Measurements from ENCODE around the gene VCP.
A peak's percentile ranks its signal among the peaks of the same experiment; 100 is the strongest.

VCP gene

DNA sequence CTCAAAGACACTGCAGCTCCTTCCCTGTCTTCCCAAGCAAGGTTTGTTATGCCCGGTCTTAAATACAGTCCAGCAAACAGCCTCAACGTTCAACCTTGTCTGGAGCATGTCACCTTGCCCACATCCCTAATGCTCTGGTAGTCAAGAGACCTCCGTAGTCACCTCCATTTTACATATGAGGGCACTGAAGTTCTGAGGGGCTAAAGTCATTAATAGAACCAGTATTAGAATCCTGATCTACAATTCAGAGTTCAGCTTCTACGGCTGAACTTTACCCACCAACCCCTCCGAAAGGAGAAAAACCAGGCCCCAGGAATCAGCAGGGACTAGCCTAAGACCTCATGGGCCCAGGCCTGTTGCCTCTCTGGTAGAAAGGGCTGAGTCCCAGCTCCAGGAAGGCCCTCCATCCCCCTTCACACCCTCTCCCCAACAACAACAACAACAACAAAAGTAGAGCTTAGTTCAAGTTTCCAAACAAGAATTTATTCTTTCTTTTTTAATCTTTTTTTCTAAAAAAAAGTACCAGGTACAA, 31.3 kb upstream of the VCP start:
- peak overlapping the region; percentile 20 to 95 (median 92) for H3K9ac ChIP-seq (ENCODE audit: low read length in 5 of 5)
- no peaks in the 10 kb centered on the region for H3K9me3 ChIP-seq (ENCODE audit: control insufficient read depth in 5 of 5, low read length in 5 of 5)

DNA sequence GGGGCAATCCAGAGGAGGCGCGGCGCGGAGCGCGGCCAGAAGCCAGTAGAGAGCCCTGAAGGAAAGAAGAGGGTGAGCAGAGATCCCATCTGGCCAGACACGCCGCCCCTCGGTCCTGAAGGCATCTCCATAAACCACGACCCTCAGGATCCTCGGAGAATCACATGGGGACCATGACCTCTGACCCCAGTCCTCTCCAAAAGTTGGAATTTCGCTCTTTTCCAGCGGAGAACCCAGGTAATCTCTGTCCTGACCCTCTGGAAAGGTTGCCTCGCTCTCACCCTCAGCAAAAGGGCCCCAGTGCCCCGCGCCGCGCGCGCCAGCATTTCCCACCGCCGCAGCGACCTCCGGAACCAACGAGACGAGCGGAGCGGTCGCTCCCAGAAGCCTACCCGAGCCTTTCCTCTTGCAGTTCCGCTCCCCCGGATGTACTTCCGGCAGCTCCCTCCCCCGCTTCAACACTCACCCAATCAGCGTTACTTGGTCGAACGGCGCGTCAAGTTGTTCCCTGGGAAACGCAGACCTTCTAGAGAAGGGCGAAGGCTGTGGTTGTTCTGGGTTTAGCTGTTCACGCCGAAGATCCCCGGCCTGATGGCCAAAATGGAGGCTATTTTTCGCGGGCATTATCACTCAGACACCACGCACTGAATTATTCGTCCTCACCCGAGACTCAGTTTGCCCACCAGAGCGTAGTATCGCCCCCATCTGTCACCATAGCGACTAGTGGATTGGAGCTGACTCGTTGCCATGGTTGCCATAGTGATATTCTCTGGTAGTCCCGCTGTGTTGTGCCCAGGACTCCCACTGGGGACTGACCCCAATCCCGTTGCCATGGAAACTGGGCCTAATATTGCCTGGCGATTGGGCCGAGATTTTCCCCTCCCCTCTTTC, 30.6 kb upstream of the VCP start, which contains the start of gene STOML2:
TSS of gene STOML2 (minus strand) at position 363 of the 891 bp plus-strand sequence. CDS start at position 326, 37 bp downstream.
- Histone ChIP-seq H3K27me3 (ENCODE audit: control insufficient read depth in 5 of 5, insufficient read depth in 4 of 5, low read length in 5 of 5) (no peaks in the 10 kb centered on the region), H3K4me3 (ENCODE audit: low read depth in 1 of 5, low read length in 5 of 5) (peak within 1 kb of the TSS; percentile 74 to 93 (median 89)), H3K27ac (ENCODE audit: low read depth, low read length) (peak within 1 kb of the TSS; percentile 89), H3K9me3 (ENCODE audit: control insufficient read depth in 5 of 5, low read length in 5 of 5) (no peaks in the 10 kb centered on the region), H3K9ac (ENCODE audit: low read length in 5 of 5) (peak within 1 kb of the TSS; percentile 91 to 95 (median 94)), H3K4me1 (ENCODE audit: control insufficient read depth in 5 of 5, insufficient read depth in 5 of 5, low read length in 5 of 5) (peaks cover 16 to 26% (median 26%) of the 10 kb centered on the region in 5 donors), H3K36me3 (ENCODE audit: control insufficient read depth in 5 of 5, insufficient read depth in 5 of 5, low read length in 5 of 5) (peaks cover 0 to 66% (median 56%) of the 10 kb centered on the region in 5 donors)

More for the DNA sequence above, 31.3 kb upstream of the VCP start:
- H3K4me3 ChIP-seq (ENCODE audit: low read depth in 1 of 5, low read length in 5 of 5) = peak overlapping the region; percentile 69 to 93 (median 76)
- H3K27me3 ChIP-seq (ENCODE audit: control insufficient read depth in 5 of 5, insufficient read depth in 4 of 5, low read length in 5 of 5) = no peaks in the 10 kb centered on the region
- H3K27ac ChIP-seq (ENCODE audit: low read depth, low read length) = peak overlapping the region; percentile 89
- H3K4me1 ChIP-seq (ENCODE audit: control insufficient read depth in 5 of 5, insufficient read depth in 5 of 5, low read length in 5 of 5) = peaks cover 16 to 29% (median 26%) of the 10 kb centered on the region in 5 donors
- peaks cover 0 to 73% (median 63%) of the 10 kb centered on the region in 5 donors for H3K36me3 ChIP-seq (ENCODE audit: control insufficient read depth in 5 of 5, insufficient read depth in 5 of 5, low read length in 5 of 5)

DNA sequence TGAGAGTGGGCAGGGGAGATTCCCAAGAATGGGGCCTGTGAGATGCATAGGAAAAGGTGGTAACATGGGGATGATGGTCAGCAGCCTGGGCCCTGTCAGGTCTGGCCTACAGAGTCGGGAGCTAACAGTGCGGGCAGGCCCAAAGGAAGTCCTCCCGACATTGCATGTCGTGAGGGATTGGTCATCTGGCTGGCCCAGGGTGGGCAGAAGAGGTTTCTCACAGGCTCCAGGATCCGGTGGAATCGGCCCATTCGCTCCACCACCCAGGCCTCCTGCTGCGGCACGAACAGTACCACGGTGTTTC, 30.0 kb upstream of the VCP start:
- peaks cover 0 to 60% (median 51%) of the 10 kb centered on the region in 5 donors for H3K36me3 ChIP-seq (ENCODE audit: control insufficient read depth in 5 of 5, insufficient read depth in 5 of 5, low read length in 5 of 5)
- peak overlapping the region; percentile 91 to 95 (median 94) for H3K9ac ChIP-seq (ENCODE audit: low read length in 5 of 5)
- H3K27ac ChIP-seq (ENCODE audit: low read depth, low read length) = peak overlapping the region; percentile 89
- no peaks in the 10 kb centered on the region for H3K27me3 ChIP-seq (ENCODE audit: control insufficient read depth in 5 of 5, insufficient read depth in 4 of 5, low read length in 5 of 5)
- peak overlapping the region; percentile 74 to 93 (median 89) for H3K4me3 ChIP-seq (ENCODE audit: low read depth in 1 of 5, low read length in 5 of 5)
- peaks cover 16 to 26% (median 26%) of the 10 kb centered on the region in 5 donors for H3K4me1 ChIP-seq (ENCODE audit: control insufficient read depth in 5 of 5, insufficient read depth in 5 of 5, low read length in 5 of 5)
- no peaks in the 10 kb centered on the region for H3K9me3 ChIP-seq (ENCODE audit: control insufficient read depth in 5 of 5, low read length in 5 of 5)

DNA sequence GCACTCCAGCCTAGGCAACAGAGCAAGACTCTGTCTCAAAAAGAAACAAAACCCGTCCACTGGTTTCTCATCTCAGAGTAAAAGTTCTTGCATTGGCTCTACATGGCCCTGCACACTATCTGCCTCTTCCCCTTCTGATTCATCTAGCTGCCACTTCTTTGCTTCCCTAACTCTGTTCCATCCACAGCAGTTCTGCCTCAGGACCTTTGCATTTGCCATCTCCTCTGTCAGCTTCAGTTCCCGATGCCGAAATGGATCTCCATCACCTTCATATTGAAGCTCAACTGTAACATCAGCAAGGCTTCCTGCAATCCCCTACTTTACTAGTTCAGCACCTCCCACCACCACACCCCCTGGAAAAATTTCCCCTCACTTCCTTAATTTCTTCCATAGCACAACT, 25.1 kb upstream of the VCP start:
- no peaks in the 10 kb centered on the region for H3K27me3 ChIP-seq (ENCODE audit: control insufficient read depth in 5 of 5, insufficient read depth in 4 of 5, low read length in 5 of 5)

DNA sequence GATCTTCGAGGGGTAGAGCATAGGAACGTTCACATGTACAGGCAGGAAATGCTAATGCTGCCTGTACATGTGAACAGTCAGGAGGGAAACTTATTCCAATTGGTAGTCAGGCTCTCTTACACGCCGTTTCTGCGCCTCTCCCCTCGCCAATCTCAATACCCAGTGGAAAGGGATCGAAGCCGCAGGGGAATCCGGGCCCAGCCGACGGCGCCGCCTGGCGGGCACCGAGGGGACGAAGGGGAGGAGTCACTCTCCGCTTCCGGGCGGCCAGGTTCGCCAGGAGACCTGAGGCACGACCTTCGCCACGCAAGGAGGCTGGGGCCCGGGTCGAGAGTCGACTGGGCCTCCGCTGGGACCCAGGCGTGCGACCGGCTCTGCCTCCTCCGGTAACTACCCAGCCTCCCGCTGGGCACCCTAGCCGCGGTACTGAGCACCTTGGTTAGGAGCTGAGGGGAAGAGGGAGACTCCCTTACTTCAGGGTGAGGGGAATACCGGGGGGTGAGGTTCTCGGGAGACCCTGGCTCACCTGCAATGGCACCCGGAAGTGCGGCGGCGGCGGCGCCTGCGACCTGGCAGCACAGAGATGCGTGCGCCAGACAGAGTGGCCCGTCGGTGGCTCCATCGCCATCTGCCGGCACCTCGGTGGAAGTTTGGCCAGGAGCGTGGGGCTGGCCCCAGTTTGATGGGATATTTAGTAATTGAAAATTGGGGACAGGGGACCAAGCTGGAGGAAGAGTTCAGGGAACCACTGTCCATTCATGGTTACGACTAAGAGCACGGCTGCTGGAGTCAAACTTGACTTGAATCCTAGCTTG, 23.8 kb upstream of the VCP start, which contains the start of gene PIGO:
TSS of gene PIGO (minus strand) at position 557 of the 815 bp plus-strand sequence. CDS start 1,026 bp downstream, outside the sequence.
- peak within 1 kb of the TSS; percentile 93 for H3K27ac ChIP-seq (ENCODE audit: low read depth, low read length)
- peaks cover 0 to 55% (median 41%) of the 10 kb centered on the region in 5 donors for H3K36me3 ChIP-seq (ENCODE audit: control insufficient read depth in 5 of 5, insufficient read depth in 5 of 5, low read length in 5 of 5)
- peak within 1 kb of the TSS; percentile 76 to 99 (median 98) for H3K4me3 ChIP-seq (ENCODE audit: low read depth in 1 of 5, low read length in 5 of 5)
- H3K4me1 ChIP-seq (ENCODE audit: control insufficient read depth in 5 of 5, insufficient read depth in 5 of 5, low read length in 5 of 5) = peaks cover 0 to 21% (median 11%) of the 10 kb centered on the region in 5 donors
- H3K9ac ChIP-seq (ENCODE audit: low read length in 5 of 5) = peak within 1 kb of the TSS; percentile 92 to 96 (median 94)
- no peaks in the 10 kb centered on the region for H3K9me3 ChIP-seq (ENCODE audit: control insufficient read depth in 5 of 5, low read length in 5 of 5)
- no peaks in the 10 kb centered on the region for H3K27me3 ChIP-seq (ENCODE audit: control insufficient read depth in 5 of 5, insufficient read depth in 4 of 5, low read length in 5 of 5)

More for the DNA sequence above, 25.1 kb upstream of the VCP start:
- Histone ChIP-seq H3K4me1 (ENCODE audit: control insufficient read depth in 5 of 5, insufficient read depth in 5 of 5, low read length in 5 of 5) (peaks cover 7 to 34% (median 24%) of the 10 kb centered on the region in 5 donors), H3K9ac (ENCODE audit: low read length in 5 of 5) (no peak overlapping the region), H3K9me3 (ENCODE audit: control insufficient read depth in 5 of 5, low read length in 5 of 5) (no peaks in the 10 kb centered on the region), H3K36me3 (ENCODE audit: control insufficient read depth in 5 of 5, insufficient read depth in 5 of 5, low read length in 5 of 5) (peaks cover 0 to 47% (median 27%) of the 10 kb centered on the region in 5 donors), H3K4me3 (ENCODE audit: low read depth in 1 of 5, low read length in 5 of 5) (no peak overlapping the region), H3K27ac (ENCODE audit: low read depth, low read length) (no peak overlapping the region)

DNA sequence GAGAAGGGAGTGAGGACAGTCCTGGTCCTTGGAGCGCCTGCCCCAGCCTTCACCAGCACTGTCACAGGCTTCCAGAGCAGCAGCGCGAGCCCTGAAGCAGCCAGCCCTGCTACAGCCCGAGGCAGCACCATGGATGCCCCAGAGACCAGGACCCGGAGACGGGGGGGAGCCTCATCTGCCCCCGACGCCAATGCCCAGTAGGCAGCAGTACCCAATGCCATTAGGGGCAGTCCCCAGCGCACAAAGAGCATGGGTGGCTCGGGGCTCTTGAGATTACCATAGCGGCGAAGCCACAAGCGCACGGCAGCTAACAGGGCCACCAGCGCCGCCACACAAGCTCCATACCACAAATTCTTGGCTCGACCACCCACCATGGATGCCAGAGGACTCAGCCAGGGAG, 19.1 kb upstream of the VCP start:
- H3K27me3 ChIP-seq (ENCODE audit: control insufficient read depth in 5 of 5, insufficient read depth in 4 of 5, low read length in 5 of 5) = no peaks in the 10 kb centered on the region
- peaks cover 6 to 78% (median 64%) of the 10 kb centered on the region in 5 donors for H3K36me3 ChIP-seq (ENCODE audit: control insufficient read depth in 5 of 5, insufficient read depth in 5 of 5, low read length in 5 of 5)
- H3K27ac ChIP-seq (ENCODE audit: low read depth, low read length) = no peak overlapping the region
- H3K9ac ChIP-seq (ENCODE audit: low read length in 5 of 5) = no peak overlapping the region
- H3K4me1 ChIP-seq (ENCODE audit: control insufficient read depth in 5 of 5, insufficient read depth in 5 of 5, low read length in 5 of 5) = peaks cover 0 to 19% (median 8%) of the 10 kb centered on the region in 5 donors
- no peaks in the 10 kb centered on the region for H3K9me3 ChIP-seq (ENCODE audit: control insufficient read depth in 5 of 5, low read length in 5 of 5)
- no peak overlapping the region for H3K4me3 ChIP-seq (ENCODE audit: low read depth in 1 of 5, low read length in 5 of 5)

DNA sequence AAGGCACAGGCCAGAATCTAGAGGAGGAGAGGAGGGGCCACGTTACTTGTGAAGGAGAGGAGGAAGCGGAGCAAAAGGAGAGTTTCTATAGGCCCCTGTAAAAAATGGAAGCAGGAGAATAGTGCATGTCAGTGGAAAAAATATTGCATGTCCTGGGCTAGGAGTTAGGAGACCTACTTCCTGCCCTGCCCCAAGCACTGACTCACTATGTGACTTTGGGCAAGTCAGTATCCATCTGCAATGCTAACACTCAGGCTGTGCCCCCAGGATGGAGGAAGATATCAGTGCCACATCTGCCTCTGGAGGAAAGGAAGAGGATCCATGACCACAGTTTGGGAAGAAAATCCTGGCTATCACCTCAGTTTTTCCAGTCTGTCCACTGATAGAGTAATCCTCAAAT, 17.0 kb upstream of the VCP start:
- Histone ChIP-seq H3K9ac (ENCODE audit: low read length in 5 of 5) (no peak overlapping the region), H3K36me3 (ENCODE audit: control insufficient read depth in 5 of 5, insufficient read depth in 5 of 5, low read length in 5 of 5) (peaks cover 10 to 77% (median 64%) of the 10 kb centered on the region in 5 donors), H3K27ac (ENCODE audit: low read depth, low read length) (no peak overlapping the region), H3K4me3 (ENCODE audit: low read depth in 1 of 5, low read length in 5 of 5) (no peak overlapping the region), H3K4me1 (ENCODE audit: control insufficient read depth in 5 of 5, insufficient read depth in 5 of 5, low read length in 5 of 5) (no peaks in the 10 kb centered on the region), H3K9me3 (ENCODE audit: control insufficient read depth in 5 of 5, low read length in 5 of 5) (no peaks in the 10 kb centered on the region), H3K27me3 (ENCODE audit: control insufficient read depth in 5 of 5, insufficient read depth in 4 of 5, low read length in 5 of 5) (no peaks in the 10 kb centered on the region)

DNA sequence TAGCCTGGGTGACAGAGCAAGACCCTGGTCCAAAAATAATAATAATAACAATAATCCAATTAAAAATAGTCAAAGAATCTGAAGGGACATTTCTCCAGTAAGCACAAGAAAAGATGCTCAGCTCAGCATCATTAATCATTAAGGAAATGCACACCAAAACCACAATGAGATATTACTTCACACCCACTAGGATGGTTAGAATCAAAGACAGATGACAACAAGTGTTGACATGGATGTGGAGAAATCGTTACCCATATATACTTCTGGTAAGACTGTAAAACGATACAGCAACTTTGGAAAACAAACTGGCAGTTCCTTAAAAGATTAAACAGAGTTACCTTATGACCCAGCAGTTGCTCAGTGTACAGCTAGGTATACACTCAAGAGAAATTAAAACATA, 12.7 kb upstream of the VCP start:
- Histone ChIP-seq H3K4me1 (ENCODE audit: control insufficient read depth in 5 of 5, insufficient read depth in 5 of 5, low read length in 5 of 5) (peaks cover 0 to 5% (median 4%) of the 10 kb centered on the region in 5 donors), H3K27me3 (ENCODE audit: control insufficient read depth in 5 of 5, insufficient read depth in 4 of 5, low read length in 5 of 5) (no peaks in the 10 kb centered on the region), H3K9ac (ENCODE audit: low read length in 5 of 5) (no peak overlapping the region), H3K9me3 (ENCODE audit: control insufficient read depth in 5 of 5, low read length in 5 of 5) (no peaks in the 10 kb centered on the region), H3K4me3 (ENCODE audit: low read depth in 1 of 5, low read length in 5 of 5) (no peak overlapping the region), H3K27ac (ENCODE audit: low read depth, low read length) (no peak overlapping the region), H3K36me3 (ENCODE audit: control insufficient read depth in 5 of 5, insufficient read depth in 5 of 5, low read length in 5 of 5) (peaks cover 10 to 36% (median 27%) of the 10 kb centered on the region in 5 donors)

DNA sequence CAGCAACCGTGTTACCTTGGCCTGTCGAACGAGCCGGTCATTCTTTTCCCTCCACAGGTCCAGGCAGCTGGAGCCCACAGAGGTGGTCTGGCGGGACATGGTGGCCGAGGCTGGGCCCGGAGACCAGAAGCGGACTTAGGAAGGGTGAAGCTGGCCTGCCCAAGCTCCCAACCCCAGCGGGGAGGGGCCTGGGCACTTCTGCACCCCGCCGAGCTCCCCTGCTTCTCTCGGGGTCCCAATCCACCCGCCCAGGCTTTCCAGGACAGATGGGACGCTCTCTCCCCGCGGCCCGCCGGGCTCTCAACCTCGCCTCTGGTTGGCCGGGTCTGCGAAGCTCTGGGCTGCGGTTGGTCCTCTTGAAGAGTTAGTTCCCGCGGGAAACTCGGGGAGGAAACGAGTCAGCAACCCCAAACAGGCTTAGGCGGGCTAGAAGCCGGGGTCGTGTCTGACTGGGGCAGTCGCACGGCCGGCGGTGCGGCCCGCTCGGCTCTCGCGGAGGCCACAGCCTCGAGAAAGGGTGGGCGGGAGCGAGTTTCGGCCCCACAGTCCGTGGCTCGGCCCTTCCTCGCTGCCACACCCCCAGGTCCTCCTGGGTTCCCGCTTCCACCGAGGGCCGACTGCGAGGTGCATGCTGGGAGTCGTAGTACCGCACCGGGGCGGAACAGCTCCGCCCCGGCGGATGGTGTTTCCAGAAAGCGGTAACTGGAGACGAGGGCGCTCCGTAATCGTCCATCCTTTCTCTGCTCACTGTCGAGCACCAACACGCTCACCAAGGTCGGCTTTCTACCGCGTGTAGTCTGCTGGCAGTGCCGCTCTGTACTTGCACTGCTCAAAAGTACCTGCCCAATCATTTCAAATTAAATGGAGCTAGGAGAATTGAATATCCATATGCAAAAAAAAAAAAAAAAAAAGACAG, 7.3 kb upstream of the VCP start, which contains the start of gene FANCG:
TSS of gene FANCG (minus strand) at position 517 of the 916 bp plus-strand sequence. CDS start at position 99, 418 bp downstream.
- H3K9me3 ChIP-seq (ENCODE audit: control insufficient read depth in 5 of 5, low read length in 5 of 5) = no peaks in the 10 kb centered on the region
- H3K36me3 ChIP-seq (ENCODE audit: control insufficient read depth in 5 of 5, insufficient read depth in 5 of 5, low read length in 5 of 5) = peaks cover 0 to 26% (median 3%) of the 10 kb centered on the region in 5 donors
- peak within 1 kb of the TSS; percentile 81 to 87 (median 84) for H3K4me3 ChIP-seq (ENCODE audit: low read depth in 1 of 5, low read length in 5 of 5)
- H3K27me3 ChIP-seq (ENCODE audit: control insufficient read depth in 5 of 5, insufficient read depth in 4 of 5, low read length in 5 of 5) = no peaks in the 10 kb centered on the region
- peak within 1 kb of the TSS; percentile 56 to 94 (median 89) for H3K9ac ChIP-seq (ENCODE audit: low read length in 5 of 5)
- peak within 1 kb of the TSS; percentile 77 for H3K27ac ChIP-seq (ENCODE audit: low read depth, low read length)
- peaks cover 3 to 24% (median 22%) of the 10 kb centered on the region in 5 donors for H3K4me1 ChIP-seq (ENCODE audit: control insufficient read depth in 5 of 5, insufficient read depth in 5 of 5, low read length in 5 of 5)

Data from subcutaneous abdominal adipose tissue (tissue), 5 donors.